HK-2 (cell line): ENCODE measurements around the gene LMX1B.
"Not testable (repeated sequence)": the region's sequence is repeated elsewhere in the genome, so short reads cannot be mapped to it uniquely, and the experiment has no call there.

Source experiments
- DNase-seq: peaks from one replicate; pipeline ENCODE4 v3.0.0-alpha.2; 2018; ENCODE audit not compliant: unreplicated experiment

The LMX1B gene

DNA sequence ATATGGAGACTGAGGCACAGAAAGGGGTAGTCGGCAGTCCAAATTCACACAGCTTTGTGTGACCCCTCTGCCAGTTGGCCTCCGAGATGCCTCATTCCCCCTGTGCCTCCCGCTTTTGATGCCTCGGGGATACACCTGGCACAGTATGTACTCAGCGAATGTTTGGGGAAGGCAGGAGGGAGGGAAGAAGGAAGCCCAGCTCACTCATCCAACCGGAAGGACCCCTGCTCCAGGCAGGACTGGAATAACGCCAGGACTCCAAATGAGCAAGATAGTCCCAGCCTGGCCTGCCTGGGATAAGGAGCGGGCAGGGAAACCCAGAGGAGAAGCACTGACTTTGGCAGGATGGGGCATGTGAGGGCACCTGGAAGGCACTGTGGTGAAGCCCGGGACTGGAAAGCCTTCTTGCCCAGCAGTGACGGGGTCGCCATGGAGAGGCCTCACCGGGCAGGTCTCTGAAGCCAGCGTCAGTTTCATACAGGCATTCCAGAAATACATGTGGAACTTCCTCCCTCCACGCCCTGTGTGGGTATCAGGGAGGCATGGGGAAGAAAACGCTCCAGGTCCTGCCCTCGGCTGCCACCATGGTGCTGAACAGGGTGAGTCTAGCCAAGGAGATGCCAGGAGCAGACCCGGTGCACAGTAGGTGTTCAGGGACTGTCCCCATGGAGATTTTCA is 20.3 kb downstream of the LMX1B start:
- DNase-seq: no peak

DNA sequence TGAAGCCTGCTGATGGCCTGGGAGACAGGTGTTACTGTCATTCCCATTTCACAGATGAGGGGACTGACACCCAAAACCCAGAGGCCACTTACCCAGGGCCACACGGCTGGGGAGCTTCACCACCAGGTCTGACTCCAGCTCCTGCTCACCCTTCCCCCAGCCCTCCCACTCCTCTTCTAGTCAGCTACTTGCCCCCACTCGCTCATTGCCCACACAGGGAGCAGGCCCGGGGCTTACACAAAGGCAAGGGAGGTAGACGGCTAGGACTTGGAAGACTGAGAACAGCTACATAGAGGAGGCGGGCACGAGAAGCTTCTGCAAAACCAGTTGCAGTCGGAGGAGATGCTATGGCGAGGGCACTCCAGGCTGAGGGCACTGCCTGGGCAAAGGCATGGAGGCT is 21.3 kb downstream of the LMX1B start:
- DNase-seq: no peak

DNA sequence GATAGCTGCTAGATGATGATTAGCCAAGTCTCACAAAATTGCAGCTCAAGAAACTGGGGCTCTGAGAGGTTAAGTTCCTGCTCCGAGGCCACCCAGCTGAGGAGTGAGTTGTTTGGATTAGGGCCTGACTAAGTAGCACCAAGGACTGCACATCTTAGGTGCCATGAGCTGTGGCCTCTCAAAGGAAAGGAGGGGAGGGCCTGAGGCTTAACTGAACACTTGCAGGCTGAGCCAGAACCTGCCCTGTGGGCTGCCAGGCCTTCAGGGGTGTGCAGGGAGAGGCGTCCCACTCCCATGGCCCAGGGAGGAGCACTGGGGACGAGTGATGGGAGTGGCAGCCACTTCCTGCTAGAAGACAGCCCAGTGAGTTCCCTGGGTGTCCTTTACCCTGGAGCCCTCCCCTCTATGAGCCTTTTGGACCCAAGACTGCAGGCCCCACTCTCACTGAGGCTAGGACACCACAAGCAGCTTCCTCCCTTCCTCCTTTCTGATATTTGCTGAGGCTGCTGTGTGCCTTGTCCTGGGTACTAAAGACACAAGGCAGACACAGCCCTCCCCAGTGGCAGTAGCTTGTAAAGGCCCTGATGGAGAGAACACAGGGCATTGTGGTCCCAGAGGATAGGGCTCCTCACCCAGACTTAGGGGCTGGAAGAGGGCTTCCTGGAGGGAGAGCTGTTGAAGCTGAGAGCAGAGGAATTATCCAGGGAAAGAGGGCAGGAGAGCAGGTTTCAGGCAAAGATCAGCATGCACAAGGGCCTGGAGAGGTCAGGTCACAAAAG is 22.1 kb downstream of the LMX1B start:
- DNase-seq: no peak

DNA sequence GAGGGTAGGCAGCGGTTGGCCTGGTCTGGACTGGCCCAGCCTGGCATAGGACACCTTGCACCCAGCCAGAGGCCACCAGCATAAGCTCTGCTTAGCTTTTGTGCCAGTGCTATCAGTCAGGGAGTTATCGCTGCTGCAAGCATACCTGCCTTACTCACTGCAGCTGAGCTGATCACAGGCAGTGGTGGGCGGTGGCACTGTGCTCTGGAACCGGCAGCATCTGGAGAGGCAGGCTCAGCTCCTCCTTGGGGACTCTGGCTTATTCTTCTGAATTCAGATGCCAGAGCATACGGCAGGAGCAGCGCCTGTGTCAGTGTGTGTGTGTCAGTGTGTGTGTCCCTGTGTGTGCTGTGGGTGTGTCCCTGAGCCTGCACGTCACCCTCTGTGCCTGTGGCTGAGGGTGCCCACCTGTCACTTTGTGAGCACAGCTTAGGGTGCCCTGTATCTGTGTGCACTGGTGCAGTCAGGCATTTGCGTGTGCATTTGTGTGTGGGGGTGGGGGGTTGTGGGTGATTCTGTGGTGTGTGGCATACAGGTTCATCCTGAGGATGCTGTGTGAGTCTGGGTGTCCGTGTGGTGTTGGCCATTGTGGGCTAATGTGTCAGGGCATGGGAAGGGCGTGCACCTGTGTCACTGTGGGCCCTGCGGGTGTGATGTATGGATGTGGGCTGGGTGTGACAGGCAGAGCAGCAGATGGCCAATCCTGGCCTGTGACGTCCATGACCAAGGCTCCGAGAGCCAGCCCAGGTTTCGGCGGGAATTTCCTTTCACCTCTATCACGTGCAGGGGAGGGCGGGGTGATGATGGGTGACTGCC is 23.5 kb downstream of the LMX1B start:
- no peak for DNase-seq

DNA sequence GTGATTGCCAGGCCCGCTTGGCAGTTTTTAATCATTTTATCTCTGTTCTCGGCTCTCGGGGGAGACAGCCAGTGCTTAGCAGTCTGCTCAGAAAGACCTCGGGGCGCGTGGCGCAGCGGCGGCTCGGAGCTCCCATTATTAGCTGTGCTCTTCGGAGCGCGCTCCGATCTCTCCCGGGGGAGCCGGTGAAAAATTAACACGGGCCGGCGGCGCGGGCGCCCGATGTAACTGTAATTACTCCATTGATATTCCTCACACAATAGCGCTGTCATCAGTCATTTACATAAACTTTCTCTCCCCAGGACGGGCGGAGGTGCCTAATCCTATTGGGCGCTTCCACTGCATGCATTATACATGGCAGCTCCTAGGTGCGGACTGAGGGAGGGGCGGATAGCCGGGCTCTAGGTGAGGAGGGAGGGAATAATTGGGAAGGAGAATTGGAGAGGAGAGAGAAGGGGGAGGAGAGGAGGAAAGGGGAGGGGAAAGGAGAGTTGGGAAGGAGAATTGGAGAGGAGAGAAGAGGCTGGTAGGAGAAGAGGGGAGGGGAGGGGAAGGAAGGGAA is 24.9 kb downstream of the LMX1B start:
- no peak for DNase-seq

DNA sequence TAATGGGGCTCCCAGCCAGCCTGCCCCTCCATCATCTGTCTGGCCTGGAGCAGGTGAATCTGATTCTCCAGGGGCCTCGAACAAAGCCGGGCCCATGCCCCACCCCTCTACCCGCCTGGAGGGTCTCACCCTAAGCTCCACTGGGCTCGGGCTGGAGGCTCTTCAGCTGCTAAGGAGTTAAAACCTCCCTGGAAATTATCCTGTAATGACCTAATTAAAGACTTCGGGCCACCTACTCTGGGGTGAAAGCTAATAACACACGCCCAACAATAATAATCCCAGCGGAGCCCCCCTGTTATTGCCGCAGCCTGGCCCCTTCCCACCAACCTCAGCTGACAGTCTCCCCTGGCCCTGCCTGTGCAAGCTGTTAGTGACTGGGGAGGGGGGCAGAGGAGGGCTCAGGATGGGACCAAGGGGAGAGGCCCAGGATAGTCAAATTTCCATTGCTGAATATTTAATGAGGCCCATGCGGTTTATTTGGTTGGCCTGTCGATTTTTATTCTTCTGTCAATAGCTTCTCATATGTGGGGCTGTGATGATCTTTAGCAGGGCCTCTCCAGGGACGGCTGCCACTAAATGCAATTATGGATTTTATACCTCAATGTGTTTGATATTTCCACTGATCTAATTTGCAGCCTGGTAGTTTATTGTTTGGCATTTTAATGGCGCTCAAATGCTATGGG is 25.7 kb downstream of the LMX1B start:
- DNase-seq: no peak

DNA sequence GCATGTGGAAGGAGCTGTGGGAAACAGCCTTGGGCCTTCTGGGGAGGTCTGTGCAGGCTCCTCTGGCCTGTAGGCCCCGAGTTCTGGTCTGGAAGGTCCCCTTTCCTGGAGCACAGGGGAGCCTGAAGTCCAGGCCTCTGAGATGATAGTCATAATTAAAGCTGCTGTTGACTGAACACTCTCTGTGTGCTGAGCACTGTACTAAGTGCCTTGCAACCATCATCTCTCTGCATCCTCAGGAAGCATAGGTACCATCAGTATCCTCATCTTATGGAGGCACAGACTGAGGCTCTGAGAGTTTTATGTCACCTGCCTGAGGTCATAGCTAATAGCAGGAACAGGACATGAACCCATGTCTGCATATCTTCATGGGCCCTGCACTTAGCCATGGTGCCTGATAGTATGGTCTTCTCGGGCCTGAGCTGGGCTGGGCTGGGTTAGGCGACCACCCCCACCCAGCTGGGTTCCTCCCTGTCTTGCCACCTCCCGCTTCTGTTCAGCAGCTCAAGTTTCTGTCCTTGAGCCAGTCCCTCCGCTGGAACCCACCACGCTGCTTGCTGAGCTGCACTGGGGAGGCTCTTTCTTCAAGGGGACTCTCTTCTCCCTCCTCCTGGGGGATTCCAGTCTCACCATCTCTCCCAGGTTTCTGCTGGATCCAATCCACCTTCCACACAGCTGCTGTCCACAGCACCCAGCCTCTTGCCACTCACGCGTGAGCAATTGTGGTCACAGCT is 27.6 kb downstream of the LMX1B start:
- DNase-seq: no peak

DNA sequence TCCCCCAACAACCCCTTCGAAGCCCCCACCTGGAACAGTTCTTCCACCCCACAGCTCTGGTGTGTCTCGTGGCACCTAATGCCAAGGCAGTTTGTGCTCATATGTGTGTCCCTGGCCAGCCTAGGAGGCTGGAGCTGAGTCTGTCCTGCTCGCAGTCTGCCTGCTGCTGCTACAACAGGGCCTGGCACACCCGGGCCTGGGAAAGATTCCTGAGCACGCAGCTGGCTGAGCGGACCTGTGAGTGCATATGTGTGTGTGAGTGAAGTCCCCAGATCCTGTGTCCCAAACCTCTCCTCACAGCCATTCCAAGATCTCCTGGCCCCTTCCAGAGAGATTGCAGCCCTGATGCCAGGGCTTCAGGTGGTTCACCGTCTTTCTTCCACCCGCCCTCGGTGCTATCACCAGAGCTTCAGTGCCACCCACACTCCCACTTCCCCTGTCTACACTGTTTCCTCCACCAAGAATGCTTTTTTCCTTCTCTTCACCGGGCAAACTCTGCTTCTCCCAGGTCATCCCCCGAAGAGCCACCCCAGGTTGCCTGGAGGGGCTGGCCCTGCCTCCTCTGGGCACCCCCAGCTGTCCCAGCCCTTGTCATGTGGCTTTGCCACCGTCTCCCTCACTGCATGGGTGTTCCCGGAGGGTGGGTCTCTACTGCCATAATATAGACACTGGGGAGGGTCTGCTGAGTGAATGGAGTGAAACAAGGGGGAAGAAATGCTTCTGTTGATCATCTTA is 28.4 kb downstream of the LMX1B start:
- no peak for DNase-seq

DNA sequence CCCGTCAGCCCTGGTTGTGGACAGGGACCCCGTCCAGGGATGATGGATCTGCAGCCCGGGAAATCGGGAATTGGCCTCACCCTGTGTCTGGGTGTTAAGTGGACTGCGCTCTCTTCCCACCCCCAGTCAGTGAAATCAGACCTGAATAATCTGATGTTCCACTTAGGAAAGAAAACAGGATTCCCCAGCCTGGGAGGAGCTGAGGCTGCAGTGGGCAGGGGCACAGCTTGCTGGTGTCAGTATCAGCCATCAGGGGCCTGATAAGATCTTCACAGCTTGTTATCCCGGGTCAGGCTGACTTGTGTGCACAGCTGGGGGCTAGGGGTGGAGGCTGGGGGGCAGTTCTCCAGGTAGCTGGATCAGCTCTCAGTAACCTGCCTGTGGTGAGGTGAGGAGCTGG is 29.1 kb downstream of the LMX1B start:
- no peak for DNase-seq

DNA sequence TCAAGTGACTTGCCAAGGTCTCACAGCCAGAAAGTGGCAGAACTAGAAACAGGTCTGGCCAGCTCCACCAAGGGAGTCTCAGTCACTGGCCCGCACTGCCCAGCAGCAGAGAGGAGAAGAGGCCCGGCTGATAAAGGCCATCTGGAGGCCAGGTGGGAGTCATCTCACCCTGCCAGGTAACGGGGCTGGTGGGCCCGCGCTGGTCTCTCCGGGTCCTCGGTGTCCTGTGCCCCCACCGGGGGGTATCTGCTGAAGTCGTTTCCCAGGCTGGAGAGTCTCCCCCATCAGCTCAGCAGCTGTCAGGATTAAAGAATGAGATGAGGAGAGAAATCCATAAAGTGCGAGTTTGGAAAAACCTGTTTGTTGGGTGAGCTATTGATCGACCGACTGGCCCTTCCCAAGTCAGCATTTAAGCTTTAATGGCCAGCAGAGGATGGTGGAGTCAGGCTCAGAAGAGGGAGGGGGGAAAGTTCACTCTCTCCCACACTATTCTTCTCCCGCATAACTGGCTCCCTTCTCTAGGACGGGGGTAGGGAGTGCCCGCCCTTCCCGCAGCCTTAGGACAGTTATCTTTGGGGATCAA is 30.3 kb downstream of the LMX1B start:
- DNase-seq: no peak

DNA sequence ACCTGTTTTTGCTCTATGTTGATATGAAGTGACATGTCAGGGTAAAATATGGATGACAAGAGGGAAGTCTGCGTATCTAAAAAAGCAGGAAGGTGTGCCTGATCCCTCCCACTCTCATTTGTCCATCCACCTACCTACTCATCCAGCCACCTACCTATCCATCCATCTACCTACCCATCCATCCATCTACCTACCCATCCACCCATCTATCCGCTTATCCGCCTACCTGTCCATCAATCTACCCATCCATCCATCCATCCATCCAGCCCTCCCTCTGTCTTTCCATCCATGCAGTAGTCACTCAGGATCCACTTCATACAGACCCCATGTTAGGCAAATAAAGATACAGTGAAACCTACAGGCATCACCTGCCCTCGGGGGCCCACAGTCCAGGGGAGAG is 32.4 kb downstream of the LMX1B start:
- no peak for DNase-seq

DNA sequence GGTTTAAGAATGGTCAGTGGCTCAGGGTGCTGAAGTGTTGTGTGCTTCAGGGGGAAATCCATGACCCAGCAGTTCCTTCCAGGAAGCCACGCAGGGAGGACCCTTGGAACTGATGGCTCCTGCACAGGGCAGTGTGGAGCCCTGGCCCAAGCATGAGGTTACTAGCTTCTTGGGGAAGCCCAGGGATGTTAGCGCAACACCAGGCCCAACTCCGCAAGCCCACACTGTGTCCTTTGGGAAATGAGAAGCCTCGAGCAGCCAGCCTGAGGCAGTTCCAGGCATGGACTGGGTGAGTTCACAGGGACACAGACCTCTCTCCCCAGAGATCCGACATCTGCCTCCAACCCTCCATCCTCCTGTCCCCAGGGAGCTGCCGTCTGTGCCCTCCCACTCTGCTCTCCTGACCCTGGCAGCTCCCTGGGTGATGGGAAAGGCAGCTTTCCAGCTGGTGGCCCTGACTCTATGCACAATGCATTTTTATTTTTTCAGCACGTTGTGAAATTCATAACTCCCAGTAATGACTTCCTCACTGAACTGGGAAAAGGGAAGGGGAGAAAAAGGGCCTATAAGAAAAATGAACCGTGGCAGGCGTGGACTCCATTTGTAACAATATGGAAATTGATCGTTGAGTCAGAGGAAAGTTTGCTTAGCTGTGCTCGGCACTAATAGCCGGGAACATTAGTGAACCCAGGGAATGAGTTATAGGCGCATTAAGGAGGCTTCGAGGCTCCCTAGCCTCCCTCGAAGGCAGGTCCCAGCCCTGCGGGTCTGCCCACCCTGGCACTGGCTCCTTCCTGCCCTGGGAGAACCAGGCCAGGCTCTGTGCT is 34.1 kb downstream of the LMX1B start:
- no peak for DNase-seq

DNA sequence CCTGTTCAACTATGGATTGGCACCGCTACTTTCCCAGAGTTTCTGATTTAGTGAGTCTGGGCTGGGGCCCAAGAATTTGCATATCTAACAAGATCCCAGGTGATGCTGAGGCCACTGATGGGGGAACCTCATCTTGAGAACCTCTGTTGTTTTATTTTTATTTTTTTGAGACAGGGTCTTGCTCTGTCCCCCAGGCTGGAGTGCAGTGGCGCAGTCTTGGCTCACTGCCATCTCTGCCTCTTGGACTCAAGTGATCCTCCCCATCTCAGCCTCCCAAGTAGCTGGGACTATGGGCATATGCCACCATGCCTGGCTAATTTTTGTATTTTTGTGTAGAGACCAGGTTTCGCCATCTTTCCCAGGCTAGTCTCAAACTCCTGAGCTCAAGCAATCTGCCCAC is 35.7 kb downstream of the LMX1B start:
- no peak for DNase-seq

DNA sequence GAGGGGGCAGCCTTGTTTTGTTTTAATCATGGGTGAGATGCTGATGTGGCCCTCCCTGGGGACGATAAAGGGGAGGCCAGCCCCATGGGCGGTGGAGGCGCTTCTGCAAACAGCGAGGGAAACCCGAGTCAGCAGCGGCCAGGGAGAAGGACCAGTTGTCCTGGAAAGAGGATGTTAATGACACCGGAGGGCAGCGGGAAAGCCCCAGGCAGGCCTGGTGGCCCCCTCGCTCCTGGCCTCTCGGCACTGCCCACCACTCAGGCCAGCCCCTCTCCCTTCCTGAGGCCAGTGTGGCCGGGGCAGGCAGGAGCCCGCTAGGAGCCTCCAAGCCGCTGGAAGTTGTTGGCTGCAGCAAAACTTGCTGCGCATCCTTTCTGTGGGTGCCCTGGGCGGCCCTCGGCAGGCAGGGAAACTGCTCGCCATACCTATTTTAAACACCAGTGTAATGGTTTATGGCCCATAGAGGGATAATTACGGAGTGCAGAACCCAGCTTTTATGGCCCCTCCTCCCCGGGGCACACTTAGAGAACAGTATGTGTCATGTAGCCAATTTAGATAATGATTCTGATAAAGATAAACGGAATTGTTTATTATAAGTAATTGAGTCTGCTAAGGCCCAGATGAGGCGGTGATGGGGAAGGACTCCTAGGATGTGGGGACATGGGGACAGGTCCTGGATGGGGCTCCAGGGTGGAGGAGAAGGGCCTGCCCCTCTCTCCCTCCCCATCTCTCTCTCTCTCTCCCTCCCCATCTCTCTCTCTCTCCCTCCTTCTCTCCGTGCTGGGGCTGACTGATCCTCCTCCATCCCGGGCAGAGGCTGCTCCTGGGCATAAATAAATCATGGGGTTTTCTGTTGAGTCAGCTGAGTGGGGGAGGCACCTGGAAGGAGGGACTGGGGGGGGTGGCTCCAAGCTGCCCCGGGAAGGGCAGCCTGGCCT is 36.9 kb downstream of the LMX1B start:
- no peak for DNase-seq

DNA sequence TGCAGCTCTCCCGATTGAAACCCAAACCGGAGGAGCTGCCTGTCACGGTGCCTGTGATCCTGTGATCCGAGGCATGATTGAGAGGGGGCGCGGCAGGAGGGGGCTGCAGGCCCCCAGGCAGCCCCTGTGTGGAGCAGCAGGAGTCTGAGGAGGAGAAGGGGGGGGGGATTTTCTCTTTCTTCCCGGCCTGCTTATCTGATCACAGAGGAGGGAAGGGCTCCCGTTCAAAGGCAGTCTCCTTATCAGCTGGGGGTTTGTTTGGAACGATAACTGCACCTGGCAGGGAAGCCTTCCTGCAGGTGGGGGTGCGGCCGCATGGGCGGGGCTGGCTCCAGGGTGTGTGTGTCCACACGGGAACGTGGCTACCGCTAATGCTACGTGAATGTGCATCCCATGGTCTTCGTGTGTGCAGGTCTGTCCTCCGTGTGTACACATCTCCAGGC is 38.4 kb downstream of the LMX1B start:
- DNase-seq: no peak

DNA sequence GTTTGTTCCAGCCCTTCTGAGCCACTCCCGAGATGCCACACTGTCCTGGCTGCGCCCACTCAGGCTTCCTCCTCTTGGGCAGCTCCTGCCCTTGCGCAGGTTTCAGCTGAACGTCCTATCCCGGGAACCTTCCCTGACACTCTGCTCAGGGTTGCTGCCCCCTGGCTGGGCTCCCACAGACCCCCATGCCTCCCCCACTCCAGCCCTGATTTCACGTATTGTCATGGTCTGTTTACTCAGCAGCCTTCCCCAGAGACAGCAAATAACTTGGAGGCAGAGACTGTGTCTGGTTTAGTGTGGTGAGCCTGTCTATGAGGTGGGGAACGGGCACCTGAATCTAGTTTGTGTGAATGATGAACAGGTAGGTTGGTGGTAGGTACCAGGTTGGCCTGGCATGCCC is 40.4 kb downstream of the LMX1B start:
- no peak for DNase-seq

DNA sequence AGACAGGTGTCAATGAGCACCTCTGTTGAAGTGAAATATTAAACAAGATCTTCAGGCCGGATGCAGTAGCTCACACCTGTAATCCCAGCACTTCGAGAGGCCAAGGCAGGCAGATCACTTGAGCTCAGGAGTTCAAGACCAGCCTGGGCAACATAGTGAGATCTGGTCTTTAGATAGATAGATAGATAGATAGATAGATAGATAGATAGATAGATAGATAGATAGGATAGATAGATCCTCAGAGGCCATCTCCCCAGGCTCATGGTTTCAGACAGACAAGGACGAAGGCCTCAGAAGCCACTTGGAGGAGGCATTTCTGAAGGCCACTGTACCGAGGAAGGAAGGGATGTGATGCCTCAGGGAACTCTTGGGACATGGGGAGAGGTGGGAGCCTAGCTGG is 42.5 kb downstream of the LMX1B start:
- DNase-seq: not testable (repeated sequence)
